HUES64 (cell line): ENCODE measurements around the gene SHC3. TPM values are rescaled to one million over a fixed set of nuclear protein-coding genes. Genes with fewer than 3 reads are reported as not detected.

ENCODE experiments used
- H3K27ac ChIP-seq: 2 replicates; pipeline ENCODE4 v1.7.0; 2013; ENCODE audit warnings: low read depth, low read length, inconsistent platforms
- H3K27me3 ChIP-seq: 2 replicates; pipeline ENCODE4 v1.6.1; 2013; ENCODE audit warnings: mild to moderate bottlenecking, low read length; ENCODE audit not compliant: insufficient read depth
- H3K36me3 ChIP-seq: 2 replicates; pipeline ENCODE4 v1.6.1; 2013; ENCODE audit warnings: mild to moderate bottlenecking, low read length; ENCODE audit not compliant: insufficient read depth
- H3K4me1 ChIP-seq: 2 replicates; pipeline ENCODE4 v1.6.1; 2013; ENCODE audit warnings: mild to moderate bottlenecking, low read length, moderate library complexity; ENCODE audit not compliant: insufficient read depth
- H3K4me3 ChIP-seq: 2 replicates; pipeline ENCODE4 v1.5.1; 2013; ENCODE audit warnings: mild to moderate bottlenecking, low read length, moderate library complexity
- H3K9ac ChIP-seq: 2 replicates; pipeline ENCODE4 v1.6.1; 2013; ENCODE audit warnings: mild to moderate bottlenecking, low read depth, low read length
- H3K9me3 ChIP-seq: 2 replicates; pipeline ENCODE4 v1.6.1; 2013; ENCODE audit warnings: low read depth, low read length; ENCODE audit not compliant: insufficient read depth
- WGBS: fragments of 150-250, 120-280 bp; methylation state at CpG from one replicate; pipeline ENCODE4 v1.1.7; 2013; ENCODE audit warnings: missing lambda C conversion rate; 5-methylcytosine and 5-hydroxymethylcytosine counted together
- polyA plus RNA-seq, 2 experiments: library from polyadenylated mRNA; stranded (reverse); fragments of 50-300 nt; gene quantifications; one replicate each; pipeline ENCODE4 v1.2.3, GENCODE V29; 2013

The SHC3 gene, protein sequence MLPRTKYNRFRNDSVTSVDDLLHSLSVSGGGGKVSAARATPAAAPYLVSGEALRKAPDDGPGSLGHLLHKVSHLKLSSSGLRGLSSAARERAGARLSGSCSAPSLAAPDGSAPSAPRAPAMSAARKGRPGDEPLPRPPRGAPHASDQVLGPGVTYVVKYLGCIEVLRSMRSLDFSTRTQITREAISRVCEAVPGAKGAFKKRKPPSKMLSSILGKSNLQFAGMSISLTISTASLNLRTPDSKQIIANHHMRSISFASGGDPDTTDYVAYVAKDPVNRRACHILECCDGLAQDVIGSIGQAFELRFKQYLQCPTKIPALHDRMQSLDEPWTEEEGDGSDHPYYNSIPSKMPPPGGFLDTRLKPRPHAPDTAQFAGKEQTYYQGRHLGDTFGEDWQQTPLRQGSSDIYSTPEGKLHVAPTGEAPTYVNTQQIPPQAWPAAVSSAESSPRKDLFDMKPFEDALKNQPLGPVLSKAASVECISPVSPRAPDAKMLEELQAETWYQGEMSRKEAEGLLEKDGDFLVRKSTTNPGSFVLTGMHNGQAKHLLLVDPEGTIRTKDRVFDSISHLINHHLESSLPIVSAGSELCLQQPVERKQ
- 3.8 TPM for polyA plus RNA-seq (2013, experiment 1 of 2)
- 6.0 TPM for polyA plus RNA-seq (2013, experiment 2 of 2)

DNA sequence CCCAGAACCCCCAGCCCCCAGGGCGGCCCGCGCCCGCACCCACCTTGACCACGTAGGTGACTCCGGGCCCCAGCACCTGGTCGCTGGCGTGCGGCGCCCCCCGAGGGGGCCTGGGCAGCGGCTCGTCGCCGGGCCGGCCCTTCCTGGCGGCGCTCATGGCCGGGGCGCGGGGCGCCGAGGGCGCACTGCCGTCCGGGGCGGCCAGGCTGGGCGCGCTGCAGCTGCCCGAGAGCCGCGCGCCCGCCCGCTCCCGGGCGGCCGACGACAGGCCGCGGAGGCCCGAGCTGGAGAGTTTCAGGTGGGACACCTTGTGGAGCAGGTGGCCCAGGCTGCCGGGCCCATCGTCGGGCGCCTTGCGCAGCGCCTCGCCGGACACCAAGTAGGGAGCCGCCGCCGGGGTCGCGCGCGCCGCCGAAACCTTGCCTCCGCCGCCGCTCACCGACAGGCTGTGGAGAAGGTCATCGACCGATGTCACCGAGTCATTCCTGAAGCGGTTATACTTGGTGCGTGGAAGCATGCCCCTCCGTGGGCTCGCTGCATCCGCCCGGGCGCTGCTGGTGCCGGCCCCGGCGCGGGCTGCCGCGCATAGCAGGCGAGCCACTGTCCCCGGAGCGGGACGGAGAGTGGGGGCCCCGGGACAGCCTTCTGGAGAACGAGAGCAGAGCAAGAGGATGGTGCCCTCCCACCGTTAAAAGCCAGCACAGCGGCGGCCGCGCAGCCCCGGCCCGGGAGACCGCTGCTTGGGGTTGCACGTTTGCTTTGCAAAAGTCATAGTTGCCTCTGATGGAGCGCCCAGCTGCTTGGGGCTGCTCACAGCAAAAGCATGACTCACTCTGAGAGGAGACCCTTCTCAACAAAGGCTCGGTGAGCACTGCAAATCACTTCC lies at the start of gene SHC3:
Gene SHC3 (minus strand): TSS at position 875 of the 886 bp plus-strand sequence. CDS start 358 bp downstream, at position 517.
- Histone ChIP-seq H3K4me1 (peaks cover 41% of the 10 kb centered on the region), H3K9ac (peak within 1 kb of the TSS; percentile 70), H3K4me3 (peak within 1 kb of the TSS; percentile 62), H3K27ac (peak within 1 kb of the TSS; percentile 72), H3K36me3 (no peaks in the 10 kb centered on the region), H3K27me3 (peaks cover 53% of the 10 kb centered on the region), H3K9me3 (no peaks in the 10 kb centered on the region)
- under 1% methylated on average over 96 of the region's 96 CpGs for WGBS

DNA sequence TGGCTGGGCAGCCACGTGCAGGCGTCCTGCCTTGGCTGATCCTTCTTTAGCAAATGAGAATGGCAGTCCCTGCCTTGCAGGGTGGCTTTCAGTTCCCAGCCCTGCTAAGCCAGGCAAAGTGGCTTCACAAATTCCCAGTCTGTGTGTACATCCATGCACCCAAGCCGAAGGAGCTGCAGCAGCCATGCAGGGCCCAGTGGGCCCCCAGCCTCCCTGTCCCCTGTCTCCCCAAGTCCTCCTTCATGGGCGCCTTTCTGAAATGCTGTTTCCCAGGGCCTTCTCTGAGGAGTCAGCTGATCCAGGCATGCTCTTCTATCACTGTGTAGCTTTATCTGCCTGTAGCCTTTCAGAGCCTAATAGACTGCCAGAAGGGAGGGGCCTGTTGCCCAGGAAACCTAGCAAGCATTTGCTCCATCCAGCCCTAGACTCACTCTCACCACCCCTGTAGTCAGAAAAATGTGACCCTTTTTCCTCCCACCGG lies 47.4 kb upstream of the SHC3 start:
- H3K9me3 ChIP-seq = peaks cover 3% of the 10 kb centered on the region; the same call in 1 of the 2 replicates
- H3K27ac ChIP-seq = peak overlapping the region; percentile 58
- no peak overlapping the region for H3K4me3 ChIP-seq
- H3K4me1 ChIP-seq = peaks cover 13% of the 10 kb centered on the region
- no peak overlapping the region for H3K9ac ChIP-seq
- no peaks in the 10 kb centered on the region for H3K36me3 ChIP-seq
- 59% methylated on average over 5 of the region's 5 CpGs for WGBS
- no peaks in the 10 kb centered on the region for H3K27me3 ChIP-seq

DNA sequence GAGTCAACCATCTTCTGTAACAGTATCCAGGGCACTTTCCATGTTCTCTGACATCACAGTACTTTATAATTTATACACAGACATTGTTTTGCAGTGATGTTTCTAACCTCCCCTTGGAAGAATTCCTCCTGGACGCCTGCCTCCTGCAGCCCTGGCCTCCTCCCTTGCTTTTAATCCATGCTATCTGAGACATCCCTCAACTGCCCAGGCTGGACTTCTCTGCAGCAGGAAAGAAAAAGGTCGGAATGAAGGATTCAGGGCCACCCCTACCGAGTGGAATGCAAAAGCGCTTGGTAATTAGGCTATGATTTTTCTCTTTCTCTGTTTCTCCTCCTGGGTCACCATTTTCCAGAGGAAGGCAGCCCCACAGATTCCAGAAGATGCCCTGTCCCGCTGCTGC lies 47.0 kb upstream of the SHC3 start:
- H3K4me1 ChIP-seq = peaks cover 13% of the 10 kb centered on the region
- H3K27ac ChIP-seq = peak overlapping the region; percentile 58
- no peak overlapping the region for H3K4me3 ChIP-seq
- H3K27me3 ChIP-seq = no peaks in the 10 kb centered on the region
- no peaks in the 10 kb centered on the region for H3K9me3 ChIP-seq
- no peaks in the 10 kb centered on the region for H3K36me3 ChIP-seq
- 78% methylated on average over 5 of the region's 5 CpGs for WGBS
- H3K9ac ChIP-seq = no peak overlapping the region

DNA sequence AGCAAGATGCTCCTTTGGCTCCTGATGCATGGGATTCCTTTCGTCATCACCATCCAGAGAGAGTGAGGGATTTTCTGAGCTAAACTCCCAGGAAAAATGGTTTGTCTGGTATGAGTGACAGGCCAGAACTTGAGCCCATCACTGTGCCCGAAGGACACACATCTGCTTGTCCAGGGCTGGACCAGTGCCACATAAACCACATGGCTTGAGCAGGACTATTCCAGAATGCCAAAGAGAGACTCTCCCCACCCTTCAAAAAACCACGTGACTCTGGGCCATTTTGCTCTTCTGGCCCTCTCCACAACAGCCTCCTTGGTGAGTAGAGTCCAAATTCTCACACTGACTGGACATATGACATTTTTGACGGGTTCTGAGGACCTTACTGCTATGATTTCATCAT lies 46.4 kb upstream of the SHC3 start:
- H3K36me3 ChIP-seq = no peaks in the 10 kb centered on the region
- 91% methylated on average over 4 of the region's 4 CpGs for WGBS

DNA sequence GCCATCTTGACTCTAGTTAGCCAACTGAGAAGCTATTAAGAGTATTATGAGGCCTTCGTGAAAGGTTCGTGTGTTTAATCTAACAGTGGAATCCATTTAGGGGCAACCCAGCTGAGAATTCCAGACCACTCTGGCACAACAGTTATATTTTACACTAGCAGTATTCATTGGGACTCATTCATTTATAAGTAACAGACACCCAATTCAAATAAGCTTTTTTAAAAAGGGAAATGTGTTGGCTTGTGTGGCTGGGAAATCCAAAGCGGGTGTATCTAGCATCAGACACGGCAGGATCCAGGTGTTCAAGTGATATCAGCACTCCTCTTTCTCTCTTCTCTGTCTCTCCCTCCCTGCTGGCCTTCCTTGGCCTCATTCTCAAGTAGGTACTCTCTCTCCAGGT lies 46.0 kb upstream of the SHC3 start:
- Histone ChIP-seq H3K4me3 (no peak overlapping the region), H3K9me3 (no peaks in the 10 kb centered on the region), H3K27ac (no peak overlapping the region), H3K27me3 (no peaks in the 10 kb centered on the region), H3K9ac (no peak overlapping the region), H3K4me1 (peaks cover 13% of the 10 kb centered on the region), H3K36me3 (no peaks in the 10 kb centered on the region)
- WGBS = 96% methylated on average over 4 of the region's 4 CpGs

More for the DNA sequence above, 46.4 kb upstream of the SHC3 start:
- Histone ChIP-seq H3K9ac (no peak overlapping the region), H3K27me3 (no peaks in the 10 kb centered on the region), H3K27ac (no peak overlapping the region), H3K4me3 (no peak overlapping the region), H3K9me3 (no peaks in the 10 kb centered on the region), H3K4me1 (peaks cover 13% of the 10 kb centered on the region)

DNA sequence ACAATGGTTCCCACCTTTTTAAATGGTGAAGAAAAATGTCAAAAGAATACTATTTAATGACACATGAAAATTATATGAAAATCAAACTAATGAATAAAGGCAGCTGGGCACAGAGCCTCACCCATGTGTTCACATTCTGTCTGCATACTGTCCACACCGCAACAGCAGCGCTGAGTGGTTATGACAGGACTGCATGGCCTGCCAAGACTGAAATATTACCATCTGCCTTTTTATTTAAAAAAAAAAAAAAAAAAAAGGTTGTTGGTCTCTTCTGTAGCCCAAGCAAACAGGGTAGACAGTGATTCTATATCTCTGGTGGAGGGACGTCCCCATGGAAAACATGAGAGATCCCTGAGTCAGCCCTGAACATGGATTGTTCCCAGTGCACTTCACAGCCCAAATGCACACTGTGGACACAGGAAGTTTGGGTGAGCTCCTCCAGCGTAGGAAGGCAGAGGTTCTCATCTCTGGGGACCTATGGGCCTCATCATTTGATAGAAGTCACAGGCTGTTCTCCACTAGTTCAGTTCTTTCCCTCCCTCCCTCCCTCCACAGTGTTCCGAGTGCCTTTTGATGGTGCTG lies 44.9 kb upstream of the SHC3 start:
- Histone ChIP-seq H3K9me3 (no peaks in the 10 kb centered on the region), H3K4me1 (peaks cover 13% of the 10 kb centered on the region), H3K27me3 (no peaks in the 10 kb centered on the region), H3K4me3 (no peak overlapping the region), H3K9ac (no peak overlapping the region), H3K27ac (no peak overlapping the region), H3K36me3 (no peaks in the 10 kb centered on the region)
- WGBS = 92% methylated on average over 5 of the region's 5 CpGs

DNA sequence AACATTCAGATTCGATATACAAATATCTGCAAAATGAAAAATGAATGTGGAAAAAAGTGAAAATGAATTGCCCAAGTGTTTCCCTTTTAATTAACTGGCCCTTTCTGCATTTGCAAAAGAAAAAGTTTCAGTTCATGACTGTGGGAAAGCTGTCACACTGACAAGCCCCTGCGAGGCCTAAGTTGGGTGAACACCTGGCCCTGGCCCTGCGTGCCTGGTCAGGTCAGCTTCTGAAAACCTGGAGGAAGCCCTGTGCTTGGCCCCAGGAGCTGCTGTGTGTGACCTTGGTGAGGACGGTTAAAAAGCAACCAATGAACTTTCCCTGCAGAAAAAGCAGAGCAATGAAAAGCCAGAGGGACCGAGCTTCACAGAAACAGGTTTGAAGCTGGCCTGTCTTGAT lies 41.0 kb upstream of the SHC3 start:
- Histone ChIP-seq H3K4me1 (0 out of 2 replicates have a peak, but pooled peaks cover 5% of the 10 kb centered on the region), H3K9me3 (no peaks in the 10 kb centered on the region), H3K9ac (no peak overlapping the region), H3K27ac (no peak overlapping the region), H3K36me3 (no peaks in the 10 kb centered on the region), H3K4me3 (no peak overlapping the region), H3K27me3 (no peaks in the 10 kb centered on the region)
- WGBS = 90% methylated on average over 5 of the region's 5 CpGs

DNA sequence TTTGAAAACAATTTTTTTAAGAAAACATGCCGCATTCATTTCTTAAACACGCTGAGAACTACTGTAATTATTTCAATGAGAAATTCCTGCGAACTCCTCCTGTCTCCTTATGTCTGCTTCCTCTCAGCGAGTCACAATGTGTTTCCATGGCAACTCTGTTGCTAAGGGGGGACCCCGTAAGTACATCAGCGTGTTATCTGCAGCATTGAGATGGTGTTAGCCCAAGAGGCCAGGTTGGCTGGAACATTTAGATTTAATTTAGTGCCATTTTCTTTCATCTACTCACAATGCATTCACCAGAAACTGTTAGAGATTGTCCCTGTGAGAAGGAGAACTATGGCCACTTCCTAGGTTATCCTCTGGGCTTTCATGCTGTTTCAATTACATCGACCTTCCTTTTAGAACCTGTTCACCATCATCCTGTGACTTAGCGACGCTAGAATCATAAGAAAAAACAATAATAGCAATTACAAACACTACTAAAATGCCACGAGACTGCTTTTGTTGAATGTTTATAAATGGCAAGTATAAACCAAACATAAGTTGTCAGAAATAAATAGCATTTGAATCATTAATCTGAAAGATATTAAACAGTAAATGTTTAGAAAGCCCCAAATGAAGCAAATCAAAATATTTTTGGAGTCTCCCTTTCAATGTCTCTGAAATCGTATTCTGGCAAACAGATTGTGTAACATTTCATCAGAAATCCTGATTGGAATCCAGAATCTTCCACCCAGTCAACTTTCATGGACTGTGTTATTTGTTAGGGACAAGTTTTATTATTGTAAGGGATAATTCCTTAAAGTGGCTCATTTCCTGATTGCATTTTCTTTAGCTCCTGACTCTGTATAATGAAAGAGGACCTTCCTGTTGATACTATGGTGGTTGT lies 39.7 kb upstream of the SHC3 start:
- WGBS = 84% methylated on average over 10 of the region's 11 CpGs
- H3K9ac ChIP-seq = no peak overlapping the region
- H3K4me1 ChIP-seq = 0 out of 2 replicates have a peak, but pooled peaks cover 5% of the 10 kb centered on the region
- H3K36me3 ChIP-seq = no peaks in the 10 kb centered on the region
- no peak overlapping the region for H3K4me3 ChIP-seq
- no peaks in the 10 kb centered on the region for H3K27me3 ChIP-seq
- H3K27ac ChIP-seq = no peak overlapping the region
- H3K9me3 ChIP-seq = 0 out of 2 replicates have a peak, but pooled peaks cover under 1% of the 10 kb centered on the region

DNA sequence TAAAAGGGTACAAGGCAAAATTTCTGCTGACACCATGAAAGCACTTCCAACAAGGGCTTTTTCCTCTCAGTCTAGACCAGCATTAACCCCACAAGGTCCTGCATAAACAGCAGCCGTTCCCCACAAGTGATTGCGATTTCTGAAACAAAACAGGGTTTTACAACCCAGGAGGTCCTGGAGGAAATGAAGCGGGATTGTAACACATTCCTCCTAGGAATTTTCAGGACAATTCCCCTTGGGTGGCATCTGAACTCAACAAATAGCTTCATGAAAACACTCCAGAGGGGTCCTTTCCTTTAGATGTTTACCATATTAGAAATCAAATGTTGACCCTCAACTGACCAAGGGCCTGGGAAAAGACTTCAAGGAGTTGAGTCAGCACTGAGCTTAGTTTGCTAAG lies 36.7 kb upstream of the SHC3 start:
- H3K9me3 ChIP-seq = peaks cover 11% of the 10 kb centered on the region
- no peak overlapping the region for H3K9ac ChIP-seq
- H3K36me3 ChIP-seq = no peaks in the 10 kb centered on the region
- 0 out of 2 replicates have a peak, but pooled peaks cover 5% of the 10 kb centered on the region for H3K4me1 ChIP-seq
- no peak overlapping the region for H3K4me3 ChIP-seq
- H3K27ac ChIP-seq = no peak overlapping the region
- H3K27me3 ChIP-seq = no peaks in the 10 kb centered on the region
- 79% methylated on average over 3 of the region's 3 CpGs for WGBS

DNA sequence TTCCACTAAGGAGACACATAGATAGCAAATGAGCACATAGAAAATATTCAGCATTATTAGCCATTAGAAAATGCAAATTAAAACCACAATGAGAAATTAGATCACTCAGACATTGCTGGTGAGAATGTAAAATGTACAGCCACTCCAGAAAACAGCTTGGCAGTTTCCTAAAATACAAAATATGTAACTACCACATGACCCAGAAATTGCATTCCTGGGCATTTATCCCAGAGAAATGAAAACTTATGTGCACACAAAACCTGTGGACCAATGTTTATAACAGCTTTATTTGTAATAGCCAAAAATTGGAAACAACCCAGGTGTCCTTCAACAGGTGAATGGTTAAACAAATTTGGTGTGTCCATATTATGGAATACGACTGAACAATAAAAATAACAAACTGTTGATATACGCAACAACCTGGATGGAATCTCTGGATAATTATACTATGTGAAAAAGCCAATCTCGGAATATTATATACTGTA lies 34.8 kb upstream of the SHC3 start:
- Histone ChIP-seq H3K9ac (no peak overlapping the region), H3K27ac (no peak overlapping the region), H3K36me3 (no peaks in the 10 kb centered on the region), H3K4me1 (0 out of 2 replicates have a peak, but pooled peaks cover 5% of the 10 kb centered on the region), H3K9me3 (peaks cover 11% of the 10 kb centered on the region), H3K4me3 (no peak overlapping the region), H3K27me3 (no peaks in the 10 kb centered on the region)
- WGBS = 100% methylated on average over 3 of the region's 3 CpGs
